Colonic mucosa (tissue), 4 donors: ENCODE results near the gene ADARB2. TPM values are rescaled to one million over a fixed set of nuclear protein-coding genes. Genes with fewer than 3 reads are reported as not detected.
"Not testable (repeated sequence)": the region's sequence is repeated elsewhere in the genome, so short reads cannot be mapped to it uniquely, and the experiment has no call there.

Experiments used
- DNase-seq: peaks from one replicate; pipeline ENCODE4 v3.0.0-alpha.2; 2020
- H3K27ac ChIP-seq: fragments of 200-600 bp; one replicate; pipeline ENCODE4 v1.8.0; 2021
- H3K27me3 ChIP-seq: fragments of 200-600 bp; one replicate; pipeline ENCODE4 v1.8.0; 2021
- H3K36me3 ChIP-seq: fragments of 200-600 bp; one replicate; pipeline ENCODE4 v1.8.0; 2021
- H3K4me1 ChIP-seq: fragments of 200-600 bp; one replicate; pipeline ENCODE4 v1.8.0; 2021; ENCODE audit warnings: mild to moderate bottlenecking
- H3K4me3 ChIP-seq: fragments of 200-600 bp; one replicate; pipeline ENCODE4 v1.8.0; 2021
- H3K9ac ChIP-seq, 2 donors: one replicate each; pipeline ENCODE4 v1.7.0; 2013; ENCODE audit warnings: control low read depth in 2 of 2, low read depth in 2 of 2, low read length in 2 of 2
- H3K9me3 ChIP-seq: fragments of 200-600 bp; one replicate; pipeline ENCODE4 v1.8.0; 2021
- intact Hi-C: fragments of 100-400 bp; cut with DNase I; formaldehyde crosslinking; loops from one replicate; pipeline ENCODE4 v1.14.1; 2022
- total RNA-seq, 2 donors: library from RNA; stranded (reverse); fragmentation: NEBNext Ultra II Directional in 1 of 2; extraction: Animal tissue kit (Norgen Biotek cat#: 25700) in 1 of 2; gene quantifications; one replicate each; pipeline ENCODE4 v1.2.1, GENCODE V29; 2021
- TF ChIP-seq, protein P1 (sequence below): fragments of 200-600 bp; IDR thresholded peaks from one replicate; pipeline ENCODE4 v1.8.0; 2022; ENCODE audit warnings: antibody characterized with exemption, mild to moderate bottlenecking
- donor health status: healthy.
- donor health status: DM: no; HTN: no; CAD: no.
- donor health status: DM: no; HTN: no; CAD: no.

ADARB2 gene
- total RNA-seq, 2 donors from 2014 or later: 0.19 TPM; not detected in 1

DNA sequence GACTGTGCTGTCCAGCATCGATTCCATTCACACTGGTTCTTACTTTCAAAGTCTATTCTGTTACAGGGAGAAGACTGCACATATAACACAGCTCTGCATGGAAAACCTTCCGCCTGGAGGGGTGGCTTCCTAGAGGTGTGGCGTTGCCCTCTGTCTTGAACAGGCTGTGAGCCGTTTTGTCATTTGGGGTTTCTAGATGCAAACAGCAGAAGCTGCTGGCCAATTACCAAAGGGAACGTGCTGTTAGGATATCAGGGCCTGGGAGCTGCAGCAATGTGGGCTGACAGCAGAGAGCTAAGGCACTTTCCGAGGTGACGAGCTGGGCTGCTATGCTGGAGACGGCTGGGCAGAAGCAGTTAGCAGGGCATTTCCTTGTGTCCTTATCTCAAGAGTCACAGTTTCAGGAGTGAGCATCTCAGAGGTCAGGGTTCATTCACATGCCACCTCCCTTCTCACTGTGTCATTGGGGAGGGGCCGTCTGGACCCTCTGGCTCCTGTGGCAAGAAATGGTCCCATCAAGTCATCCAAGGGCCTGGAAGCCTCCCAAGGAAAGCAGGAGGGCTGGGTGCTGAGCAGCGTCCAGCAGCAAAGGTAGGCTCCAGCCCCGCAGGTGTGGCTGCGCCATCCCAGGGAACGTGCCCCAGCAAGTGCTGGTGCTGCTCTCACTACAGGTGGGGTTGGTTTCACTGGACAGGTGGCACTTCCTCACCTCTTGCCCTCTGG is 574.7 kb downstream of the ADARB2 start:
- no peaks in the 10 kb centered on the region for H3K36me3 ChIP-seq
- no peak overlapping the region for H3K27ac ChIP-seq
- TF ChIP-seq, protein P1, sequence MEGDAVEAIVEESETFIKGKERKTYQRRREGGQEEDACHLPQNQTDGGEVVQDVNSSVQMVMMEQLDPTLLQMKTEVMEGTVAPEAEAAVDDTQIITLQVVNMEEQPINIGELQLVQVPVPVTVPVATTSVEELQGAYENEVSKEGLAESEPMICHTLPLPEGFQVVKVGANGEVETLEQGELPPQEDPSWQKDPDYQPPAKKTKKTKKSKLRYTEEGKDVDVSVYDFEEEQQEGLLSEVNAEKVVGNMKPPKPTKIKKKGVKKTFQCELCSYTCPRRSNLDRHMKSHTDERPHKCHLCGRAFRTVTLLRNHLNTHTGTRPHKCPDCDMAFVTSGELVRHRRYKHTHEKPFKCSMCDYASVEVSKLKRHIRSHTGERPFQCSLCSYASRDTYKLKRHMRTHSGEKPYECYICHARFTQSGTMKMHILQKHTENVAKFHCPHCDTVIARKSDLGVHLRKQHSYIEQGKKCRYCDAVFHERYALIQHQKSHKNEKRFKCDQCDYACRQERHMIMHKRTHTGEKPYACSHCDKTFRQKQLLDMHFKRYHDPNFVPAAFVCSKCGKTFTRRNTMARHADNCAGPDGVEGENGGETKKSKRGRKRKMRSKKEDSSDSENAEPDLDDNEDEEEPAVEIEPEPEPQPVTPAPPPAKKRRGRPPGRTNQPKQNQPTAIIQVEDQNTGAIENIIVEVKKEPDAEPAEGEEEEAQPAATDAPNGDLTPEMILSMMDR: no peak
- no peaks in the 10 kb centered on the region for H3K4me1 ChIP-seq
- no peaks in the 10 kb centered on the region for H3K9me3 ChIP-seq
- intact Hi-C loops: no loop called here
- DNase-seq: no peak
- no peak overlapping the region for H3K4me3 ChIP-seq
- H3K9ac ChIP-seq: no peak overlapping the region
- H3K27me3 ChIP-seq: no peaks in the 10 kb centered on the region

DNA sequence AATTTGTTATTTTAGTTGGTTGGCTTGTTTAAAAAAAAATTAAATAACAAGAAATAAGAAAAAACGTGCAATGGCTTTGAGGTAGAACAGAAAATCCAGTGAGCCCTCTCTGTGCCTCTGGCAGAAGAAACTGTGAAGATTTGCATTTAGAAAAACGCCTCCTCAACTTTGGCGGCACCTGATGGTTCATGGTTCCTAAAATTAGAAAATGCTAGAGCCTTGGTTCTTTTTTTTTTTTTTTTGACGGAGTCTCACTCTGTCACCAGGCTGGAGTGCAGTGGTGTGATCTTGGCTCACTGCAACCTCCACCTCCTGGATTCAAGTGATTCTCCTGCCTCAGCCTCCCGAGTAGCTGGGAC is 576.0 kb downstream of the ADARB2 start:
- H3K36me3 ChIP-seq, H3K27me3 ChIP-seq, H3K4me1 ChIP-seq, H3K9ac ChIP-seq, intact Hi-C loops, H3K4me3 ChIP-seq, H3K27ac ChIP-seq, DNase-seq, H3K9me3 ChIP-seq: not testable (repeated sequence)

DNA sequence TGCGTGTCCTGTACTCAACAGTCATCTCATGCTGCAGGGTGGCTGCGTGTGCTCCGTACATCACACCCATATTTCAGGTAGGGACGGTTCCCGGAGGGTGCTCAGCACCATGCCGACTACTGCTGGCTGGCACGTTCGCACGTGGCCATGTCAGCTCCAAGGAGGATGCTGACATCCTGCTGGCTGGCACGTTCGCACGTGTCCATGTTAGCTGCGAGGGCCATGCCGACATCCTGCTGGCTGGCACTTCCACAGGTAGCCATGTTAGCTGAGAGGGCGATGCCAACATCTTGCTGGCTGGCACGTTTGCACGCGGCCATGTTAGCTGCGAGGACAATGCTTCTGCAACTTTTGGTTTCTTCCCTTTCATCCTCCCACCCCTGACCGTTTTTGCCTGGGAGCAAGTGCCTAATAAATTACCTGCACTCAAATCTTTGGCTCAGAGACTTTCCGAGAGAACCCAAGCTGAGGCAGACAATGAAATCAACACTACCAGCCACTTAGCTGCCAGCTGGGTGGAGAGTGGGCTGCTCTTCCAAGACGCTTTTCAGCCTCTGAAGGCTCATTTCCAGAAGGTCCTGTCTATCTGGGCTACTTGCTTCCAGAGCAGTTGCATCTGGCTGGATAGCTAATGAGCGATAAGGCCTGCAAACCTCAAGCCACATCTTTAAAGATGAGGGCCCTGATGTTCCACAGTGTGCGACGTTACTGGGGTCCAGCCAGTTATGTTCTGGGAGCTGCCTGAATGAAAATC is 576.6 kb downstream of the ADARB2 start:
- H3K4me1 ChIP-seq: no peaks in the 10 kb centered on the region
- no peak overlapping the region for H3K9ac ChIP-seq
- intact Hi-C loops: no loop called here
- no peak overlapping the region for H3K4me3 ChIP-seq
- H3K9me3 ChIP-seq: no peaks in the 10 kb centered on the region
- TF ChIP-seq, protein P1: no peak
- DNase-seq: no peak
- no peak overlapping the region for H3K27ac ChIP-seq
- H3K27me3 ChIP-seq: no peaks in the 10 kb centered on the region
- no peaks in the 10 kb centered on the region for H3K36me3 ChIP-seq

DNA sequence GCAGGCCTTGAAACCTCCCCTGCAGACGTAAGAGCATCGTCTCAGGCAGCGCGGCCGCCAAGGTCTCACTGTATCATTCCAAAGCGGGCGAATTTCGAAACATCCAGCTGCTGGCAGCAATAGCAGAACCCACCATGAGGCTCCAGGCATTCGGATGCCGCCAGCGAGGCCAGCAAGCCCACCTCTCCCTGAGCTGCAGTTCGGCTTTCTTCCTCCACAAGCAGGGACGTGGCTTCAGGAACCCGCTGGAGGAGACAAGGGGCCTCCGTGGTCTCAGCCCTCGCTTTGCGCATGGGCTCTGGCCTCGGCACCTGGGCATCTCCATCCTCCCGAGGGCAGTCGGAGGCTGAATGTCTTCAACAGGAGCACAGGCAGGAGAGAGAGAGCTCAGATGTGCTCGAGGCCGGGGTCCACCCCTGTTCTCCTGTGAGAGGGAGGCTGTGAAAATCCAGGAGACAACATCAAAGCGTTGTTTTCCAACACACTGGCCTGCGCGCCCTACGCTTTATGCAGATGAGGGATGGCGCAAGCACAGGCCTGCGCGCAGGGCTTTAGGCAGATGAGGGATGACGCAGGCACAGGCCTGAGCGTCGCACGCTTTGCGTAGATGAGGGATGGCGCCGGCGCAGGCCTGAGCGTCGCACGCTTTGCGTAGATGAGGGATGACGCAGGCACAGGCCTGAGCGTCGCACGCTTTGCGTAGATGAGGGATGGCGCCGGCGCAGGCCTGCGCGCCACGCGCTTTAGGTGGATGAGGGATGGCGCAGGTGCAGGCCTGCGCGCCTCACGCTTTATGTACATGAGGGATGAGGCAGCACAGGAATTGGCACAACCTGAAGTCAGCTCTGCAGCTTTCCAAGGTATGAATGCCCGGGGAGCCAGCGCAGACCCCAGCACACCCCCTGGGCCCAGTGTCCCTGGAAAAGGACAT is 577.9 kb downstream of the ADARB2 start:
- Histone ChIP-seq H3K4me1 (no peaks in the 10 kb centered on the region), H3K4me3 (no peak overlapping the region), H3K9ac (no peak overlapping the region), H3K9me3 (no peaks in the 10 kb centered on the region), H3K27ac (no peak overlapping the region), H3K27me3 (no peaks in the 10 kb centered on the region), H3K36me3 (no peaks in the 10 kb centered on the region)
- TF ChIP-seq, protein P1: no peak
- no peak for DNase-seq
- intact Hi-C loops: no loop called here

DNA sequence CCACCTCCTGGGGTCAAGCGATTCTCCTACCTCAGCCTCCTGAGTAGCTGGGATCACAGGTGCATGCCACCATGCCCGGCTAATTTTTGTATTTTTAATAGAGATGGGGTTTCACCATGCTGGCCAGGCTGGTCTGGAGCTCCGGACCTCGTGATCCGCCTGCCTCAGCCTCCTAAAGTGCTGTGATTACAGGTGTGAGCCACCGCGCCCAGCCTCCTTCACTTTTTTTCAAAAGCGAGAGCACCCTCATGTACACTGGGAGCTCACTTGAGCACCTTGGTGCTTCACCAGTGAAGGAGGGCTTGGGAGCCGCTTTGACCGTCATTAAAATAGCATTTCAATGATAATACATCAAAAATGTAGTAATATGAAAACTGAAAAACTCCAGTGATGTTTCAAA is 578.8 kb downstream of the ADARB2 start:
- DNase-seq, H3K4me3 ChIP-seq, H3K9me3 ChIP-seq, H3K36me3 ChIP-seq, H3K4me1 ChIP-seq, H3K9ac ChIP-seq, intact Hi-C loops, H3K27ac ChIP-seq, H3K27me3 ChIP-seq: not testable (repeated sequence)

DNA sequence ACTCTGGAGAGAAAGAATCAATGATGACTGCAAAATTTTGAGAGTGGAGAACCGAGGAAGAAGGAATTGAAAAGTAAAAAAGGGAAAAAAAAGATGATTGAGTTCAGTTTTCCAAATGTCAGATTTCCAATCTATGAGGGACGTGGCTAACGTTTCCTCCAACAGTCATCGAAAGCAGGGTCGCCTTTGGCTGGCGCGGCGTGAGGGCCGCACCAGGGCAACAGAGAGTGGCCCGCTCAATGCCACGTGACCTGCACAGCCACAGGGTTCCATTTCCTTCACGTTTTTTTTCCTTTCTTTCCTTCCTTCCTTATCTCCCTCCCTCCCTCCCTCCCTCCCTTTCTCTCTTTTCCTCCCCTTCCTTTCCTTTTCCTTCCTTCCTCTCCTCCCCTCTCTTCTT is 579.3 kb downstream of the ADARB2 start:
- Histone ChIP-seq H3K9me3 (no peaks in the 10 kb centered on the region), H3K27me3 (no peaks in the 10 kb centered on the region), H3K4me1 (no peaks in the 10 kb centered on the region), H3K36me3 (no peaks in the 10 kb centered on the region), H3K4me3 (no peak overlapping the region), H3K9ac (no peak overlapping the region), H3K27ac (no peak overlapping the region)
- TF ChIP-seq, protein P1: no peak
- intact Hi-C loops: no loop called here
- no peak for DNase-seq
